IMR-90 (cell line): ENCODE measurements around the gene SUPT3H. TPM values are rescaled to one million over a fixed set of nuclear protein-coding genes. Genes with fewer than 3 reads are reported as not detected.
A peak's percentile ranks its signal among the peaks of the same experiment; 100 is the strongest.

ENCODE experiments used
- ATAC-seq: fragments of 200-7000 bp; cut with Tn5 transposase; 2 replicates; pipeline ENCODE4 v1.9.1; 2020; ENCODE audit warnings: low read depth, mild to moderate bottlenecking, moderate library complexity
- BruUV-seq: library from RNA; stranded (reverse); fragments of 400-500 nt; replicated peaks from 2 replicates; lab custom pipeline; 2021; lab: Mats Ljungman, UMichigan
- CTCF ChIA-PET: fragments of 300-600 bp; formaldehyde crosslinking; extraction: SDS; loops from one replicate; lab custom pipeline; 2021; ENCODE audit warnings: antibody characterized with exemption; lab: Yijun Ruan, JAX
- POLR2A ChIA-PET: fragments of 300-600 bp; sonication (Branson Sonifier 250); formaldehyde crosslinking; loops from one replicate; lab custom pipeline; 2022; ENCODE audit warnings: antibody characterized with exemption; ENCODE audit not compliant: unreplicated experiment; lab: Charles Lee
- DNase-seq: peaks from one replicate; pipeline ENCODE4 v3.0.0; 2013
- H2AFZ ChIP-seq: replicated peaks from 2 replicates; pipeline ENCODE3; 2013; ENCODE audit warnings: low read length, mild to moderate bottlenecking; ENCODE audit not compliant: poor library complexity
- H2AK5ac ChIP-seq: 2 replicates; pipeline ENCODE4 v1.6.1; 2013; ENCODE audit warnings: low read depth, low read length, inconsistent platforms
- H2AK9ac ChIP-seq: replicated peaks from 2 replicates; pipeline ENCODE3; 2013; ENCODE audit warnings: mild to moderate bottlenecking, low read depth, low read length, moderate library complexity; ENCODE audit not compliant: poor library complexity
- H2BK120ac ChIP-seq: 2 replicates; pipeline ENCODE4 v1.6.1; 2013; ENCODE audit warnings: low read depth, low read length, inconsistent platforms
- H2BK15ac ChIP-seq: 3 replicates; pipeline ENCODE4 v1.6.1; 2013; ENCODE audit warnings: low read depth, low read length, inconsistent platforms
- H2BK20ac ChIP-seq: 2 replicates; pipeline ENCODE4 v1.6.1; 2013; ENCODE audit warnings: low read depth, mild to moderate bottlenecking, inconsistent platforms, low read length, moderate library complexity
- H2BK5ac ChIP-seq: 2 replicates; pipeline ENCODE4 v1.6.1; 2013; ENCODE audit warnings: mild to moderate bottlenecking, low read depth, low read length, inconsistent platforms; ENCODE audit not compliant: poor library complexity, severe bottlenecking
- H3K14ac ChIP-seq: replicated peaks from 2 replicates; pipeline ENCODE4 v1.6.1; 2013; ENCODE audit warnings: low read depth, low read length, inconsistent platforms
- H3K18ac ChIP-seq: 2 replicates; pipeline ENCODE4 v1.6.1; 2013; ENCODE audit warnings: low read depth, low read length, control low read depth
- H3K23ac ChIP-seq: 2 replicates; pipeline ENCODE4 v1.6.1; 2013; ENCODE audit warnings: low read depth, low read length, inconsistent platforms
- H3K27ac ChIP-seq: 2 replicates; pipeline ENCODE4 v1.5.1; 2013; ENCODE audit warnings: mild to moderate bottlenecking, control low read depth, low read length; ENCODE audit not compliant: insufficient read depth
- H3K27me3 ChIP-seq: 2 replicates; pipeline ENCODE4 v1.6.1; 2013; ENCODE audit warnings: low read length; ENCODE audit not compliant: control insufficient read depth, insufficient read depth
- H3K36me3 ChIP-seq: 2 replicates; pipeline ENCODE4 v1.6.1; 2013; ENCODE audit warnings: low read length, mixed read lengths; ENCODE audit not compliant: control insufficient read depth, insufficient read depth
- H3K4ac ChIP-seq: 2 replicates; pipeline ENCODE4 v1.6.1; 2013; ENCODE audit warnings: low read depth, low read length, inconsistent platforms
- H3K4me1 ChIP-seq: 2 replicates; pipeline ENCODE4 v1.6.1; 2013; ENCODE audit warnings: low read length, mixed read lengths; ENCODE audit not compliant: control insufficient read depth, insufficient read depth
- H3K4me2 ChIP-seq: 2 replicates; pipeline ENCODE4 v1.6.1; 2013; ENCODE audit warnings: low read depth, mild to moderate bottlenecking, control low read depth, low read length, moderate library complexity
- H3K4me3 ChIP-seq: 2 replicates; pipeline ENCODE4 v1.5.1; 2013; ENCODE audit warnings: low read depth, mild to moderate bottlenecking, control low read depth, low read length, moderate library complexity; ENCODE audit not compliant: insufficient read depth
- H3K56ac ChIP-seq: 2 replicates; pipeline ENCODE4 v1.6.1; 2013; ENCODE audit warnings: low read length, inconsistent platforms; ENCODE audit not compliant: insufficient read depth; ENCODE audit errors: extremely low read depth
- H3K79me1 ChIP-seq, 2 experiments: 2 replicates each; pipeline ENCODE4 v1.6.1; 2013; ENCODE audit warnings: low read length in 2 of 2, inconsistent platforms in 1 of 2, low read depth in 1 of 2
- H3K9ac ChIP-seq: 2 replicates; pipeline ENCODE4 v1.6.1; 2013; ENCODE audit warnings: low read depth, low read length, control low read depth
- H3K9me1 ChIP-seq: 2 replicates; pipeline ENCODE4 v1.6.1; 2013; ENCODE audit warnings: low read length, inconsistent platforms; ENCODE audit not compliant: insufficient read depth
- H3K9me3 ChIP-seq: 2 replicates; pipeline ENCODE4 v1.6.1; 2013; ENCODE audit warnings: low read length; ENCODE audit not compliant: control insufficient read depth, insufficient read depth
- H4K20me1 ChIP-seq: 2 replicates; pipeline ENCODE4 v1.6.1; 2013; ENCODE audit warnings: low read length, inconsistent platforms; ENCODE audit not compliant: insufficient read depth
- H4K5ac ChIP-seq: 2 replicates; pipeline ENCODE4 v1.6.1; 2013; ENCODE audit warnings: mild to moderate bottlenecking, low read depth, low read length, control low read depth
- H4K8ac ChIP-seq, 2 experiments: 2 replicates each; pipeline ENCODE4 v1.6.1; 2013; ENCODE audit warnings: low read depth in 2 of 2, low read length in 2 of 2, control low read depth in 1 of 2, inconsistent platforms in 1 of 2
- H4K91ac ChIP-seq: 2 replicates; pipeline ENCODE4 v1.6.1; 2013; ENCODE audit warnings: low read depth, low read length, inconsistent platforms; ENCODE audit not compliant: insufficient read depth
- RAD21 ChIP-seq: IDR thresholded peaks from 2 replicates; pipeline ENCODE4 v1.6.1; 2012; ENCODE audit warnings: low read length, improper control_type of control experiment
- USF2 ChIP-seq: fragments of 150-350 bp; IDR thresholded peaks from 2 replicates; pipeline ENCODE4 v1.6.1; 2017; ENCODE audit warnings: mild to moderate bottlenecking, antibody characterized with exemption, low read length, low read depth
- WGBS, 2 experiments: methylation state at CpG; one replicate each; pipeline versions ENCODE4 v1.1.5 to v1.1.7; 2013; ENCODE audit warnings: missing lambda C conversion rate in 2 of 2; ENCODE audit not compliant: insufficient read length in 1 of 2; ENCODE audit errors: extremely low coverage in 2 of 2; 5-methylcytosine and 5-hydroxymethylcytosine counted together
- dilution Hi-C: fragments of 300-500 bp; cut with HindIII; formaldehyde crosslinking; loops from one replicate; pipeline ENCODE4 v1.14.3; 2018; ENCODE audit warnings: low sequenced_read_pairs; ENCODE audit not compliant: unreplicated experiment
- in situ Hi-C: fragments of 300-500 bp; cut with MboI; formaldehyde crosslinking; loops from 3 replicates; pipeline ENCODE4 v1.14.3; 2019; ENCODE audit warnings: low sequenced_read_pairs, inconsistent platforms, mixed read lengths
- intact Hi-C: fragments of 100-400 bp; cut with micrococcal nuclease; formaldehyde crosslinking; loops from 2 replicates; pipeline ENCODE4 v1.10.0; 2022
- polyA plus RNA-seq, 3 experiments: library from polyadenylated mRNA; depleted of rRNA; stranded (reverse); fragments of >200 nt; gene quantifications; 2 replicates each; pipeline ENCODE4 v1.2.3, GENCODE V29; 2012; ENCODE audit warnings: low replicate concordance in 1 of 3
- total RNA-seq: library from RNA; depleted of rRNA; stranded (reverse); fragments of >200 nt; gene quantifications from 2 replicates; pipeline ENCODE4 v1.2.3, GENCODE V29; 2012

The SUPT3H gene
- total and polyA plus RNA-seq, 2 of the 4 experiments (the other 2 are of a cell fraction), result 4.5 to 5.0 TPM

GRCh38 chr6:44851176-44851575, 526.6 kb downstream of the SUPT3H start:
- no peak overlapping the region for H3K4ac ChIP-seq
- no peak overlapping the region for H3K4me2 ChIP-seq
- no peak overlapping the region for H3K9ac ChIP-seq
- H4K91ac ChIP-seq, result no peak overlapping the region
- no peaks in the 10 kb centered on the region for H3K27me3 ChIP-seq
- H3K4me3 ChIP-seq, result no peak overlapping the region
- no peak overlapping the region for H3K14ac ChIP-seq
- DNase-seq (peak; percentile 17), ATAC-seq (no peak)
- TF ChIP-seq USF2 (no peak), RAD21 (no peak)
- H2AFZ ChIP-seq, result no peak overlapping the region
- H4K5ac ChIP-seq, result no peak overlapping the region
- no peak overlapping the region for H4K8ac ChIP-seq
- dilution Hi-C loops (no loop called here), intact Hi-C loops (loop anchor here (5.0 kb wide), 1 partner anchor 81 kb away; no protein-coding TSS in a partner anchor), in situ Hi-C loops (no loop called here)
- no peaks in the 10 kb centered on the region for H3K9me1 ChIP-seq
- no peak overlapping the region for H2BK5ac ChIP-seq
- H3K23ac ChIP-seq, result no peak overlapping the region
- no peak overlapping the region for H2BK120ac ChIP-seq
- POLR2A ChIA-PET, result no interaction called here
- no peaks in the 10 kb centered on the region for H3K9me3 ChIP-seq
- no peak overlapping the region for H2AK9ac ChIP-seq
- H3K27ac ChIP-seq, result no peak overlapping the region
- no peaks in the 10 kb centered on the region for H3K4me1 ChIP-seq
- no peak overlapping the region for H2BK20ac ChIP-seq
- H3K36me3 ChIP-seq, result no peaks in the 10 kb centered on the region
- no peaks in the 10 kb centered on the region for H3K79me1 ChIP-seq
- WGBS, 2 experiments, result no CpG with 5 or more reads among the region's 1 CpG
- CTCF ChIA-PET, result interaction anchor here (1.2 kb wide), 1 partner anchor 195 kb away, joined by 3 read pairs; no protein-coding TSS in a partner anchor
- no TSS peak for BruUV-seq
- H4K20me1 ChIP-seq, result no peaks in the 10 kb centered on the region
- H3K56ac ChIP-seq, result no peak overlapping the region
- no peak overlapping the region for H3K18ac ChIP-seq
- no peak overlapping the region for H2AK5ac ChIP-seq
- no peak overlapping the region for H2BK15ac ChIP-seq
